K562 (cell line): ENCODE data around the gene CRYBG3. TPM values are rescaled to one million over a fixed set of nuclear protein-coding genes. Genes with fewer than 3 reads are reported as not detected.

Experiments used
- ATAC-seq: fragments of 200-7000 bp; cut with Tn5 transposase; 3 replicates; pipeline ENCODE4 v1.9.1; 2020; ENCODE audit warnings: moderate library complexity
- BruUV-seq: library from RNA; stranded (reverse); fragments of 400-500 nt; replicated peaks from 2 replicates; lab custom pipeline; 2021; lab: Mats Ljungman, UMichigan
- CTCF ChIA-PET: fragments of 300-600 bp; formaldehyde crosslinking; extraction: SDS; loops from one replicate; lab custom pipeline; 2021; ENCODE audit warnings: low intra/inter-chr PET ratio; lab: Yijun Ruan, JAX
- POLR2A ChIA-PET: fragments of 300-600, 350-650 bp; sonication (Branson Sonifier 250); formaldehyde crosslinking; extraction: SDS; loops from one replicate; lab custom pipeline; 2021; ENCODE audit warnings: antibody characterized with exemption, inconsistent platforms; lab: Yijun Ruan, JAX
- DNase-seq, 4 experiments: peaks; one replicate each; pipeline versions ENCODE4 v3.0.0 to v3.0.0-alpha.2; 2011 to 2018; ENCODE audit warnings: low spot score in 3 of 4, mixed read lengths in 3 of 4; ENCODE audit errors: extremely low read depth in 1 of 4
- FAIRE-seq: peaks from 2 replicates; lab custom pipeline; 2011; peaks lifted over from hg19 to GRCh38; lab: Jason Lieb, UNC
- H2AFZ ChIP-seq: 2 replicates; pipeline ENCODE4 v1.6.0; 2011; ENCODE audit warnings: low read depth, low read length, control low read depth, inconsistent platforms
- H3K27ac ChIP-seq: fragments of 200-600 bp; 3 replicates; pipeline ENCODE4 v1.8.0; 2011; ENCODE audit warnings: low read depth, mild to moderate bottlenecking, control low read depth, inconsistent platforms, low read length, moderate library complexity, mixed read lengths; ENCODE audit errors: extremely low read depth
- H3K27me3 ChIP-seq, 2 experiments: fragments of 300-600 bp in 1 of 2; 2 replicates in 1 of 2; 3 replicates in 1 of 2; pipeline versions ENCODE4 v1.6.0 to v1.8.0; 2011; ENCODE audit warnings: inconsistent platforms in 2 of 2, low read length in 2 of 2, mild to moderate bottlenecking in 1 of 2, mixed read lengths in 1 of 2, moderate library complexity in 1 of 2; ENCODE audit not compliant: control insufficient read depth in 2 of 2, insufficient read depth in 2 of 2
- H3K36me3 ChIP-seq: fragments of 300-600 bp; 3 replicates; pipeline ENCODE4 v1.8.0; 2011; ENCODE audit warnings: mild to moderate bottlenecking, low read length, inconsistent platforms; ENCODE audit not compliant: control insufficient read depth, insufficient read depth
- H3K4me1 ChIP-seq, 2 experiments: fragments of 200-600 bp in 1 of 2; replicated peaks in 1 of 2; 2 replicates in 1 of 2; 3 replicates in 1 of 2; pipeline versions ENCODE4 v1.5.1 to v1.8.0; 2011; ENCODE audit warnings: inconsistent platforms in 2 of 2, low read length in 2 of 2, mild to moderate bottlenecking in 1 of 2, mixed read lengths in 1 of 2, moderate library complexity in 1 of 2; ENCODE audit not compliant: control insufficient read depth in 2 of 2, insufficient read depth in 2 of 2
- H3K4me2 ChIP-seq: 2 replicates; pipeline ENCODE4 v1.6.1; 2011; ENCODE audit warnings: low read length, control low read depth, inconsistent platforms, mixed read lengths; ENCODE audit not compliant: insufficient read depth
- H3K4me3 ChIP-seq: fragments of 200-600 bp; sonication (generic), shearing (Covaris generic); 2 replicates; pipeline ENCODE4 v1.5.1; 2016; ENCODE audit warnings: control low read depth, inconsistent platforms
- H3K79me2 ChIP-seq: fragments of 200-600 bp; 3 replicates; pipeline ENCODE4 v1.8.0; 2011; ENCODE audit warnings: low read length, inconsistent platforms; ENCODE audit not compliant: control insufficient read depth, insufficient read depth
- H3K9ac ChIP-seq, 2 experiments: 2 replicates each; pipeline versions ENCODE4 v1.6.0 to v1.6.1; 2011; ENCODE audit warnings: low read depth in 2 of 2, low read length in 2 of 2, control low read depth in 1 of 2, inconsistent platforms in 1 of 2, mild to moderate bottlenecking in 1 of 2, mixed read lengths in 1 of 2; ENCODE audit not compliant: insufficient read depth in 1 of 2
- H3K9me1 ChIP-seq: one replicate; pipeline ENCODE4 v1.6.0; 2011; ENCODE audit warnings: inconsistent platforms, mild to moderate bottlenecking, low read length, moderate library complexity; ENCODE audit not compliant: control insufficient read depth, insufficient read depth
- H3K9me3 ChIP-seq: replicated peaks from 2 replicates; pipeline ENCODE4 v1.5.1; 2011; ENCODE audit warnings: low read depth, low read length, inconsistent platforms; ENCODE audit not compliant: control insufficient read depth, insufficient read depth
- H4K20me1 ChIP-seq: replicated peaks from 2 replicates; pipeline ENCODE4 v1.6.1; 2011; ENCODE audit warnings: low read length, inconsistent platforms, mixed read lengths; ENCODE audit not compliant: control insufficient read depth, insufficient read depth
- ARID2 ChIP-seq: fragments of 450-650 bp; IDR thresholded peaks from 2 replicates; pipeline ENCODE4 v1.6.1; 2017; ENCODE audit warnings: antibody characterized with exemption, mild to moderate bottlenecking
- BHLHE40 ChIP-seq: IDR thresholded peaks from 2 replicates; pipeline ENCODE4 v1.6.1; 2011; ENCODE audit warnings: low read length, improper control_type of control experiment
- C11orf30 ChIP-seq: fragments of 450-650 bp; IDR thresholded peaks from 2 replicates; pipeline ENCODE4 v1.6.1; 2016; ENCODE audit warnings: low read depth, mild to moderate bottlenecking
- CLOCK ChIP-seq: fragments of 250-450 bp; sonication (Bioruptor Pico); IDR thresholded peaks from 2 replicates; pipeline ENCODE4 v1.4.0; 2020; ENCODE audit warnings: mild to moderate bottlenecking, moderate library complexity, borderline replicate concordance
- CTCF ChIP-seq, 3 experiments: IDR thresholded peaks in 2 of 3; conservative IDR thresholded peaks in 1 of 3; 2 replicates each; pipeline ENCODE4 v1.5.1; 2011 to 2012; ENCODE audit warnings: low read length in 3 of 3, mild to moderate bottlenecking in 3 of 3, control low read depth in 2 of 3, improper control_type of control experiment in 1 of 3, inconsistent platforms in 1 of 3, low read depth in 1 of 3, mixed read lengths in 1 of 3, moderate library complexity in 1 of 3; ENCODE audit not compliant: insufficient read depth in 2 of 3
- DACH1 ChIP-seq: fragments of 450-650 bp; IDR thresholded peaks from 2 replicates; pipeline ENCODE4 v1.6.1; 2018; ENCODE audit not compliant: partially characterized antibody
- FOXK2 ChIP-seq, 2 experiments: fragments of 450-650 bp; IDR thresholded peaks in 1 of 2; conservative IDR thresholded peaks in 1 of 2; 2 replicates each; pipeline ENCODE4 v1.6.1; 2016; ENCODE audit warnings: low read depth in 2 of 2, mild to moderate bottlenecking in 1 of 2
- KAT8 ChIP-seq: fragments of 450-650 bp; IDR thresholded peaks from 2 replicates; pipeline ENCODE4 v1.6.1; 2016; ENCODE audit warnings: low read depth, mild to moderate bottlenecking
- MEF2D ChIP-seq: conservative IDR thresholded peaks from 2 replicates; pipeline ENCODE4 v1.6.1; 2016; ENCODE audit warnings: low read depth, missing genetic modification characterization, missing compliant biosample characterization
- NFRKB ChIP-seq: fragments of 450-650 bp; IDR thresholded peaks from 2 replicates; pipeline ENCODE4 v1.6.1; 2016; ENCODE audit warnings: low read depth
- OTX1 ChIP-seq: fragments of 450-650 bp; formaldehyde crosslinking; IDR thresholded peaks from 2 replicates; pipeline ENCODE4 v1.4.0; 2022; ENCODE audit warnings: mild to moderate bottlenecking
- PML ChIP-seq: IDR thresholded peaks from 2 replicates; pipeline ENCODE4 v1.6.1; 2012; ENCODE audit warnings: low read length, inconsistent platforms
- SAFB ChIP-seq: fragments of 200-400 bp; formaldehyde crosslinking; IDR thresholded peaks from 2 replicates; pipeline ENCODE4 v1.6.1; 2017; ENCODE audit warnings: low read depth, low read length, borderline replicate concordance
- SMARCB1 ChIP-seq: IDR thresholded peaks from 2 replicates; pipeline ENCODE4 v1.6.1; 2011; ENCODE audit warnings: improper control_type of control experiment, low read depth; ENCODE audit not compliant: insufficient read length
- THRA ChIP-seq: fragments of 450-650 bp; IDR thresholded peaks from 2 replicates; pipeline ENCODE4 v1.6.1; 2017; ENCODE audit warnings: mild to moderate bottlenecking, moderate library complexity
- ZNF23 ChIP-seq: fragments of 250-450 bp; sonication (Bioruptor Pico); IDR thresholded peaks from 2 replicates; pipeline ENCODE4 v1.4.0; 2020; ENCODE audit warnings: mild to moderate bottlenecking
- ZNF316 ChIP-seq: fragments of 450-650 bp; IDR thresholded peaks from 2 replicates; pipeline ENCODE4 v1.6.1; 2016
- ZNF408 ChIP-seq: fragments of 250-450 bp; sonication (Bioruptor Pico); IDR thresholded peaks from 2 replicates; pipeline ENCODE4 v1.4.0; 2020; ENCODE audit warnings: low read depth, mild to moderate bottlenecking, moderate library complexity
- ZSCAN29 ChIP-seq: fragments of 450-650 bp; IDR thresholded peaks from 2 replicates; pipeline ENCODE4 v1.6.1; 2017
- in situ Hi-C: fragments of 300-500 bp; cut with MboI; formaldehyde crosslinking; loops from 4 replicates; pipeline ENCODE4 v1.15.0; 2018; ENCODE audit warnings: inconsistent platforms, mixed read lengths
- intact Hi-C: fragments of 100-400 bp; cut with micrococcal nuclease; formaldehyde crosslinking; loops from 2 replicates; pipeline ENCODE4 v1.14.2; 2022
- polyA plus RNA-seq, 8 experiments: library from polyadenylated mRNA; depleted of rRNA in 4 of 8; stranded (reverse) in 5 of 8; unstranded in 3 of 8; fragments of >200 nt; fragmentation: Nextera tagmentation in 2 of 8; fragmentation: Illumina TruSeq in 1 of 8; extraction: Ambion mirVana in 2 of 8; extraction: Trizol in 1 of 8; gene quantifications; 2 replicates each; pipeline versions ENCODE4 v1.2.1 to v1.2.3, GENCODE V29; 2011 to 2014; ENCODE audit warnings: inconsistent platforms in 1 of 8, missing spikeins in 1 of 8
- total RNA-seq, 7 experiments: library from RNA; depleted of rRNA in 6 of 7; stranded (reverse); fragments of >200 nt in 6 of 7; fragmentation: Illumina TruSeq in 2 of 7; extraction: Trizol in 2 of 7; gene quantifications; 2 replicates each; pipeline versions ENCODE4 v1.2.1 to v1.2.3, GENCODE V29; 2011 to 2021; ENCODE audit warnings: low replicate concordance in 1 of 7

Gene CRYBG3
- total and polyA plus RNA-seq, 9 of the 15 experiments (the other 6 are each of a cell fraction or from before 2014, with no cell fraction given) = 0.08 to 0.72 (median 0.18) TPM

- Histone ChIP-seq H3K4me1 (no peaks in the 10 kb centered on the region), H3K79me2 (no peaks in the 10 kb centered on the region), H4K20me1 (no peaks in the 10 kb centered on the region), H3K36me3 (no peaks in the 10 kb centered on the region), H3K4me2 (no peak overlapping the region), H3K9me3 (no peaks in the 10 kb centered on the region), H3K9me1 (no peaks in the 10 kb centered on the region), H3K27ac (no peak overlapping the region), H2AFZ (no peak overlapping the region), H3K9ac (no peak overlapping the region), H3K27me3 (no peaks in the 10 kb centered on the region), H3K4me3 (no peak overlapping the region)
- FAIRE-seq (peak; percentile 77), ATAC-seq (0 out of 3 replicates have a peak, but pooled peaks have one; percentile 42), DNase-seq (peak in 3 of 4 experiments; percentile 5 to 53 (median 7))
- BruUV-seq = no TSS peak
- ChIA-PET POLR2A (no interaction called here), CTCF (interaction anchor here (1.0 to 1.9 kb wide), 2 partner anchors 229 to 232 kb away, joined by 4 to 11 read pairs; no protein-coding TSS in a partner anchor)
- intact Hi-C loops = loop anchor here (1.0 to 5.0 kb wide), 2 partner anchors 184 to 230 kb away; no protein-coding TSS in a partner anchor
- in situ Hi-C loops = loop anchor here (5.0 to 25.0 kb wide), 2 partner anchors 229 to 519 kb away; no protein-coding TSS in a partner anchor
- TF ChIP-seq CTCF (IDR thresholded peaks at IDR 0.05 in 2 of 3, conservative IDR thresholded peaks at IDR 0.05 in 1 of 3; ENCODE audit: insufficient read depth in 2 of 3, low read depth in 1 of 3, low read length in 3 of 3) (peak; percentile 40 to 71 (median 53); a peak in 5 of 6 replicates), CLOCK (CRISPR knock-in tag) (no peak), MEF2D (tag) (no peak), OTX1 (CRISPR knock-in tag) (no peak), ZNF23 (CRISPR knock-in tag) (no peak), KAT8 (no peak), FOXK2 (conservative IDR thresholded peaks at IDR 0.05 in 1 of 2, IDR thresholded peaks at IDR 0.05 in 1 of 2; ENCODE audit: low read depth in 2 of 2) (no peak), DACH1 (no peak), PML (no peak), SMARCB1 (no peak), BHLHE40 (no peak), ZNF408 (CRISPR knock-in tag) (no peak), ZSCAN29 (no peak), ARID2 (0 out of 2 replicates have a peak, but pooled peaks have one; percentile 37), SAFB (no peak), NFRKB (no peak), C11orf30 (0 out of 2 replicates have a peak, but pooled peaks have one; percentile 13), THRA (no peak), ZNF316 (peak; percentile 60)
Observed at GRCh38 chr3:97793420-97794019, 28.3 kb upstream of the CRYBG3 start.
